Mesenchymal stem cell (in vitro differentiated cells and primary cell): ENCODE measurements around the gene IL17C.
A peak's percentile ranks its signal among the peaks of the same experiment; 100 is the strongest.

ENCODE experiments used
- DNase-seq: peaks from one replicate; pipeline ENCODE4 v3.0.0-alpha.2; 2013
- H2AFZ ChIP-seq: one replicate; pipeline ENCODE4 v1.6.1; 2013; ENCODE audit warnings: low read depth, mild to moderate bottlenecking, control low read depth, inconsistent platforms, low read length, moderate library complexity
- H2AK5ac ChIP-seq: 2 replicates; pipeline ENCODE4 v1.6.1; 2013; ENCODE audit warnings: low read length, moderate library complexity, mild to moderate bottlenecking, inconsistent platforms; ENCODE audit not compliant: severe bottlenecking
- H2BK120ac ChIP-seq: one replicate; pipeline ENCODE4 v1.6.1; 2013; ENCODE audit warnings: low read depth, mild to moderate bottlenecking, inconsistent platforms, low read length, moderate library complexity
- H2BK12ac ChIP-seq, 2 experiments: one replicate each; pipeline ENCODE4 v1.6.1; 2013; ENCODE audit warnings: inconsistent platforms in 2 of 2, low read length in 2 of 2, mild to moderate bottlenecking in 2 of 2, moderate library complexity in 2 of 2, control low read depth in 1 of 2
- H2BK15ac ChIP-seq: one replicate; pipeline ENCODE4 v1.6.1; 2013; ENCODE audit warnings: mild to moderate bottlenecking, low read depth, inconsistent platforms; ENCODE audit not compliant: poor library complexity, severe bottlenecking
- H2BK5ac ChIP-seq: 2 replicates; pipeline ENCODE4 v1.6.1; 2013; ENCODE audit warnings: low read depth, mild to moderate bottlenecking, low read length, control low read depth, inconsistent platforms; ENCODE audit not compliant: poor library complexity, severe bottlenecking
- H3K14ac ChIP-seq, 2 experiments: one replicate each; pipeline ENCODE4 v1.6.1; 2013; ENCODE audit warnings: inconsistent platforms in 2 of 2, low read length in 2 of 2, control low read depth in 1 of 2, mild to moderate bottlenecking in 1 of 2, moderate library complexity in 1 of 2
- H3K18ac ChIP-seq, 2 experiments: one replicate each; pipeline ENCODE4 v1.6.1; 2013; ENCODE audit warnings: inconsistent platforms in 2 of 2, low read length in 2 of 2, control low read depth in 1 of 2, low read depth in 1 of 2, mild to moderate bottlenecking in 1 of 2
- H3K23ac ChIP-seq, 2 experiments: one replicate each; pipeline ENCODE4 v1.6.1; 2013; ENCODE audit warnings: inconsistent platforms in 2 of 2, low read length in 2 of 2, mild to moderate bottlenecking in 2 of 2, moderate library complexity in 2 of 2, control low read depth in 1 of 2
- H3K27ac ChIP-seq: 2 replicates; pipeline ENCODE4 v1.5.1; 2013; ENCODE audit warnings: mild to moderate bottlenecking, moderate library complexity, low read length, control low read depth, inconsistent platforms; ENCODE audit not compliant: poor library complexity, severe bottlenecking
- H3K27me3 ChIP-seq, 2 experiments: 2 replicates each; pipeline versions ENCODE4 v1.6.1 to v1.7.0; 2013; ENCODE audit warnings: low read length in 2 of 2, mild to moderate bottlenecking in 2 of 2, moderate library complexity in 2 of 2, control low read depth in 1 of 2, inconsistent platforms in 1 of 2; ENCODE audit not compliant: control insufficient read depth in 1 of 2, insufficient read depth in 1 of 2
- H3K36me3 ChIP-seq, 2 experiments: 2 replicates each; pipeline versions ENCODE4 v1.6.1 to v1.7.0; 2013; ENCODE audit warnings: low read length in 2 of 2, control low read depth in 1 of 2, inconsistent platforms in 1 of 2, low read depth in 1 of 2, mild to moderate bottlenecking in 1 of 2; ENCODE audit not compliant: insufficient read depth in 2 of 2, control insufficient read depth in 1 of 2
- H3K4ac ChIP-seq, 2 experiments: one replicate each; pipeline ENCODE4 v1.6.1; 2013; ENCODE audit warnings: inconsistent platforms in 2 of 2, low read length in 2 of 2, mild to moderate bottlenecking in 2 of 2, moderate library complexity in 2 of 2, control low read depth in 1 of 2, low read depth in 1 of 2
- H3K4me1 ChIP-seq: 2 replicates; pipeline ENCODE4 v1.6.1; 2013; ENCODE audit warnings: low read depth, low read length, control low read depth; ENCODE audit not compliant: control insufficient read depth, insufficient read depth
- H3K4me2 ChIP-seq: 2 replicates; pipeline ENCODE4 v1.6.1; 2013; ENCODE audit warnings: low read length, mild to moderate bottlenecking, inconsistent platforms; ENCODE audit not compliant: poor library complexity, severe bottlenecking
- H3K4me3 ChIP-seq, 2 experiments: 2 replicates each; pipeline versions ENCODE4 v1.5.1 to v1.7.0; 2013; ENCODE audit warnings: low read length in 2 of 2, mild to moderate bottlenecking in 2 of 2, control low read depth in 1 of 2, low read depth in 1 of 2; ENCODE audit not compliant: insufficient read depth in 1 of 2
- H3K79me1 ChIP-seq: replicated peaks from 2 replicates; pipeline ENCODE4 v1.6.1; 2013; ENCODE audit warnings: mild to moderate bottlenecking, control low read depth, low read length, inconsistent platforms; ENCODE audit not compliant: poor library complexity, severe bottlenecking
- H3K9ac ChIP-seq: 2 replicates; pipeline ENCODE4 v1.7.0; 2013; ENCODE audit warnings: mild to moderate bottlenecking, low read length, moderate library complexity
- H3K9me3 ChIP-seq: 2 replicates; pipeline ENCODE4 v1.7.0; 2013; ENCODE audit warnings: mild to moderate bottlenecking, low read length; ENCODE audit not compliant: control insufficient read depth
- H4K8ac ChIP-seq: one replicate; pipeline ENCODE4 v1.6.1; 2013; ENCODE audit warnings: inconsistent platforms, mild to moderate bottlenecking, low read length, moderate library complexity
- H4K91ac ChIP-seq: one replicate; pipeline ENCODE4 v1.6.1; 2013; ENCODE audit warnings: mild to moderate bottlenecking, low read length, inconsistent platforms
- WGBS: methylation state at CpG from one replicate; pipeline ENCODE4 v1.1.7; 2013; ENCODE audit warnings: mixed read lengths; 5-methylcytosine and 5-hydroxymethylcytosine counted together

The IL17C gene

DNA sequence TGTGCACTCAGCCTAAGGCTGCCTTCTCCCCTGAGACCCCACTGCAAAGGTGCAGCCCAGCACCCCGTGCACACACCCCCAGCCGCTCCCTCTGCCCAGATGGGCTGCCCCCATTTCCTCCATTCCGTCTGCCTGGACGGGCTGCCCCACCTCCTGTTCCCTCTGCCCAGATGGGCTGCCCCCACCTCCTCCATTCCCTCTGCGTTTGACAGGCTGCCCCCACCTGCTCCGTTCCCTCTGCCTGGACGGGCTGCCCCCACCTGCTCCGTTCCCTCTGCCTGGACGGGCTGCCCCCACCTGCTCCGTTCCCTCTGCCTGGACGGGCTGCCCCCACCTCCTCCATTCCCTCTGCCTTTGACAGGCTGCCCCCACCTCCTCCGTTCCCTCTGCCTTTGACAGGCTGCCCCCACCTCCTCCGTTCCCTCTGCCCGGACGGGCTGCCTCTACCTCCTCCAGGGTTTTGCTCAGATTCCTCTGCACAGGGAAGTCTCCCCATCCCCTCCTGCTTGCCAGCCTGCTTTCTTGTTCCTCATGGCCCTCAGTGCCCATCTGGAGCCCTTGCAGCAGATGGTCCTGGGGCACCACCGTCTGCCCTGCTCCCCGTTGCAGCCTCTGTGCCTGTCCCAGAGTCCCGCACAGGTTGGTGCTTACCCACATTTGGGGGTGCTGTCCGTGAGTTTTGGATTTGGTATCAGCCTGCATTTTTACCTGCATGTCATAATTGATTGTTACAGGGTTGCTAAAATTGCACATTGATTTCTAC, 23.4 kb upstream of the IL17C start:
- Histone ChIP-seq H3K4ac (no peak overlapping the region), H3K4me3 (no peak overlapping the region)
- WGBS = 96% methylated on average over 19 of the region's 19 CpGs

DNA sequence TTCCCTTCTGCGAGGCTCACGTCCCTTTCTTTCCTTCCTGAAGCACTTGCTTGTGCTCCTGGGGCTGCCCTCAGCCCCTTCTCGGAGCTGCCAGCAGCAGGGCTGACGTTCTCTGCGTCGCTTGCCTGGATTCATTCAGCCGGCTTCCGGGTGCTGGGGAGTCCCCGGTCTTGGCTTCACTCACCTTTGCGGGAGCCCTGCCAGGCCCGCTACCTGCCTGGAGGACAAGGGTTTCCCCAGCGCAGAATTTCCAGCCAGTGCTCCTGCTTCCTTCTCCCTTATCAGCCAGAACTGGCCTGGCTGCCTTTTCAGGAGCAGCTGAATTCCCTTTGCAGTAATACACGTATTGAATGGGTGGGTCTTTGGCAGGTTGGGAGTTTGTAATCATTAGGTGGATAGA, 22.1 kb upstream of the IL17C start:
- Histone ChIP-seq H3K4ac (no peak overlapping the region), H4K91ac (no peak overlapping the region), H3K4me1 (peaks cover 18% of the 10 kb centered on the region), H2BK12ac (no peak overlapping the region), H3K4me2 (no peak overlapping the region), H3K4me3 (no peak overlapping the region), H3K18ac (no peak overlapping the region), H3K9me3 (no peaks in the 10 kb centered on the region), H3K14ac (no peak overlapping the region), H2BK120ac (no peak overlapping the region), H3K27me3 (no peaks in the 10 kb centered on the region), H3K36me3 (peaks cover 41 to 74% of the 10 kb centered on the region in 2 experiments), H3K27ac (no peak overlapping the region), H2AFZ (no peak overlapping the region), H2BK5ac (no peak overlapping the region), H3K9ac (no peak overlapping the region), H2BK15ac (no peak overlapping the region), H4K8ac (no peak overlapping the region), H3K79me1 (peaks cover 57% of the 10 kb centered on the region), H3K23ac (no peak overlapping the region), H2AK5ac (no peak overlapping the region)
- no peak for DNase-seq
- WGBS = 95% methylated on average over 13 of the region's 13 CpGs

More for the DNA sequence above, 23.4 kb upstream of the IL17C start:
- H2AK5ac ChIP-seq = no peak overlapping the region
- no peak overlapping the region for H2BK12ac ChIP-seq
- peaks cover 51 to 83% of the 10 kb centered on the region in 2 experiments for H3K36me3 ChIP-seq
- no peak overlapping the region for H2BK15ac ChIP-seq
- H3K14ac ChIP-seq = no peak overlapping the region
- H2BK120ac ChIP-seq = no peak overlapping the region
- no peak overlapping the region for H4K8ac ChIP-seq
- no peaks in the 10 kb centered on the region for H3K27me3 ChIP-seq
- DNase-seq = no peak
- H3K4me2 ChIP-seq = no peak overlapping the region
- H3K23ac ChIP-seq = no peak overlapping the region
- H3K27ac ChIP-seq = no peak overlapping the region
- H3K18ac ChIP-seq = no peak overlapping the region
- H4K91ac ChIP-seq = no peak overlapping the region
- peaks cover 14% of the 10 kb centered on the region for H3K4me1 ChIP-seq
- H3K79me1 ChIP-seq = peaks cover 62% of the 10 kb centered on the region
- H2AFZ ChIP-seq = no peak overlapping the region
- no peaks in the 10 kb centered on the region for H3K9me3 ChIP-seq
- no peak overlapping the region for H2BK5ac ChIP-seq
- H3K9ac ChIP-seq = no peak overlapping the region

DNA sequence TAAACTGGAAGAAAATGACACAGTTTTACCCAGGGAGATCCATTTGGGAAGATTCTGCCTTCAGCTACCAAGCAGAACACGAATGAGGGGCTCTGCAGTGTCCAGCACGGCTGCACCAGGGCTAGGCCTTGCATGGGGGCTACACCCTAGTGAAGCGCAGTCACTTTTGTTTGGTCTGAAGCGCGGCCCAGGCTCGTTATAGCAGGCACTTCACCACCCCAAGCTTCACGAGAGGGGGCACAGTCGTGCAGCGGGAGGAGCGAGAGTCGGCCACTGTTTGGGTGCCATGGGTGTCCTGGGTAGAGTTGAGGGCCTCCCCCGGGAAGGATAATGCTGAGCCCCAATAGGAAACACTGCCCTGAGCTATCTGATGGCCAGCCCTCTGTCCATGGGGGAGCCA, 21.6 kb upstream of the IL17C start:
- Histone ChIP-seq H3K23ac (no peak overlapping the region), H3K18ac (no peak overlapping the region), H3K4ac (no peak overlapping the region), H4K8ac (no peak overlapping the region), H3K9me3 (no peaks in the 10 kb centered on the region), H3K4me3 (no peak overlapping the region), H3K27me3 (no peaks in the 10 kb centered on the region), H3K79me1 (peaks cover 53% of the 10 kb centered on the region), H3K4me1 (peaks cover 18% of the 10 kb centered on the region), H2BK12ac (no peak overlapping the region), H2BK15ac (no peak overlapping the region), H3K9ac (no peak overlapping the region), H3K27ac (no peak overlapping the region), H2AK5ac (no peak overlapping the region), H3K4me2 (no peak overlapping the region), H3K14ac (no peak overlapping the region), H2BK120ac (no peak overlapping the region), H2AFZ (no peak overlapping the region), H4K91ac (peak overlapping the region; percentile 45), H2BK5ac (no peak overlapping the region), H3K36me3 (peaks cover 38 to 70% of the 10 kb centered on the region in 2 experiments)
- WGBS = 94% methylated on average over 12 of the region's 12 CpGs
- no peak for DNase-seq

DNA sequence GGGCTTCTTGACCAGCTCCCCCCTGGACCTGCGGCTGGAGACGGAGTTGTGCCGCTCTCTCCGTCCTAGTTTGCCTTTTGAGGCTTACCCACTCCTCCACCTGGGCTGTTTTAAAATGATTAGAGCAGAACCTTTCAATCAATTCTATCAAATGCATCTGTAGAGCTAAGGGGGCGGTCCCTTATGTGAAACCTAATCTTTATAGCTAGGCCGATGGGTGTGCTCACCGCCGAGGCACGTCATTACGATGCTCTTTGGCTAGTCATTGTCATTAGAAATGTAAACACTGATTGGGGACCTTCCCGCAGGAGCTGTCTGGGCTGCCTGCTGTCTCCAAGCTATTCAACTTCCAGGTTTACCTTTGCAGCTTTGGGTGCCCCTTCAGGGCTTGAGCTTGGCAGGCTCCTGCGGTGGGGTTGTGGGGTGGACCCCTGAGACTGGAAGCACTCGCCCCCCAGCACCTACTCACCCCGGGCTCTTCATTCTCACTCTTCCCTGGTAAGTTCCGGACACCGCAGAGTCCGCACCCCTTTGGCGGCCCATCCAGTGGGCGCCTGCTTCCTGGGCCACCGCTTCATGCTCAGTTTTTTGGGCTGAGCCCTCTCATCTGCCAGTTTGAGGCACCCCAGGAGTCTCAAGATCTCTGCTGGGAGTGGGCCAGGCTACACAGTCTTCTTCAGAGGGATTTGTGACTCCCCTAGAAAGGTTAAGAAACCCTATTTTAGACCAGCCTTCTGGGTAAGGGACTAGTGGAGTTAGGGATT, 20.9 kb upstream of the IL17C start:
- peak; percentile 57 for DNase-seq
- peaks cover 18% of the 10 kb centered on the region for H3K4me1 ChIP-seq
- no peak overlapping the region for H2BK12ac ChIP-seq
- no peak overlapping the region for H3K23ac ChIP-seq
- no peak overlapping the region for H4K91ac ChIP-seq
- no peak overlapping the region for H3K9ac ChIP-seq
- H3K27me3 ChIP-seq = no peaks in the 10 kb centered on the region
- no peak overlapping the region for H2BK5ac ChIP-seq
- H3K36me3 ChIP-seq = peaks cover 40 to 74% of the 10 kb centered on the region in 2 experiments
- no peak overlapping the region for H2AFZ ChIP-seq
- no peak overlapping the region for H2BK15ac ChIP-seq
- peak overlapping the region in 1 of 2 experiments; percentile 30 for H3K18ac ChIP-seq
- H4K8ac ChIP-seq = no peak overlapping the region
- no peak overlapping the region for H3K27ac ChIP-seq
- H2AK5ac ChIP-seq = no peak overlapping the region
- H2BK120ac ChIP-seq = no peak overlapping the region
- H3K4me3 ChIP-seq = no peak overlapping the region
- no peak overlapping the region for H3K4me2 ChIP-seq
- H3K14ac ChIP-seq = no peak overlapping the region
- no peak overlapping the region for H3K4ac ChIP-seq
- WGBS = 84% methylated on average over 20 of the region's 20 CpGs
- H3K9me3 ChIP-seq = no peaks in the 10 kb centered on the region
- H3K79me1 ChIP-seq = peaks cover 58% of the 10 kb centered on the region
